Activated naive CD4-positive, alpha-beta T cell (primary cell): ENCODE measurements around the gene GRB14.
"Not testable (repeated sequence)": the region's sequence is repeated elsewhere in the genome, so short reads cannot be mapped to it uniquely, and the experiment has no call there.

Experiments
- DNase-seq, 4 experiments: peaks; one replicate each; lab custom pipeline; 2025; lab: John Stamatoyannopoulos, UW

The GRB14 gene

GRCh38 chr2:164495491-164496223 is 125.6 kb downstream of the GRB14 start:
- no peak for DNase-seq

GRCh38 chr2:164485541-164485940 is 135.7 kb downstream of the GRB14 start:
- no peak for DNase-seq

DNA sequence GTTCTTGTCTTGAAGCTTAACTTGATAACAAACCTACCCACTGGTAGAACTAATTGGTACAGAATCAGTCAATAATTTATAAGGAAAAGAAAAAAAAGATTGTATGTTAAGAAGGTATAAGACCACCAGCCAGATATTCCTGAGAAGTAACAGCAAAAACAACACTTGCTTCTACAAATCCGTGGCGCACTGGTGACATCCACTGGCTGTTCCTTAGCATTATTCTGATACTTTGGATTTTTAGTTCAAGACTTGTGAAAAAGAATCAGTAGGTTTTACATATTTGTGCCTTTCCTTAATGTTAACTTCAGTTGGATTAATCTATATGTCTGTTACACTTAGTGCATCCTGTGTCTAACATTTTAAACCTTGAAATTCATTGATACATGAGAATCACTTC is 141.8 kb downstream of the GRB14 start:
- DNase-seq, result no peak

DNA sequence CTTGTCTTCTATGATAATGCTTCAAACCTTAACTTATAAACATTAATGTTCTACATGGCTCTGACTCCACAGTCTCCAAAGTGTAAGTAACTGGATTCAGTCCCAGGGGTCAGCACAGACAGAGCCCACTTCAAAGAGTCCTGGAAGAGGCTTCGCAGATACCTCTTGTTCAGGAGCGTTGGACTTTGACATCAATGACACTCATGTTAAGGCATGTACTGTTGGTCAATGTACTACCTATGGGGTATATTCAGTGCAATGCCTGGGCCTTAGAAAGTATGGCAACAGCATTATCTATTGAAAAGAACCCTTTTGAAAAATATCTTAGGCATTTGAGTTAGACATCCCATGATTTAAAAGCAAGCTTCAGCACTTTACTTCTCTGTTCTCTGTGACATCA is 143.1 kb downstream of the GRB14 start:
- no peak for DNase-seq

GRCh38 chr2:164474873-164475272 is 146.4 kb downstream of the GRB14 start:
- DNase-seq, result no peak

- no peak for DNase-seq
Observed at GRCh38 chr2:164473021-164473420, 148.3 kb downstream of the GRB14 start.

GRCh38 chr2:164465047-164465446 is 156.2 kb downstream of the GRB14 start:
- not testable (repeated sequence) for DNase-seq

- no peak for DNase-seq
Observed at GRCh38 chr2:164464376-164464775, 156.9 kb downstream of the GRB14 start.

- no peak for DNase-seq
Observed at GRCh38 chr2:164458792-164459191, 162.5 kb downstream of the GRB14 start.

GRCh38 chr2:164457271-164457670 is 164.0 kb downstream of the GRB14 start:
- no peak for DNase-seq

DNA sequence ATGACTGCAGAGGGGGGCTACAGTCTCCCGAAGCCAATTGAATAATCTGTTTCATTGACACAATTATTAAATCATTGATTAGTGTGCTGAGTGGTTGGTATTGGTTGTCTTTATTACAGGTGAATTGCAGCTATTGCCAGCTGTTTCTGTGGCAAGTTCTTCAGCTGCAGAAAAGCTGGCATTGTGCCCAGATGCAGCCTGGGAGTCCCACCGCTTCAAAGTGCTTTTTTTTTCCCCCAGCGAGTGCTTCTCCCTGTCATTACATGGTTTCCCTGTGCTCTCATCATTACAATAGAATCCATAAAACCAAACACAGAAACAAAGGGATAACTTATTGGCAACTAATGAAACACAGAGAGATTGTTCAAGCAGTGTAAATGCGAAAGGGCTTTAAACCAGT is 164.7 kb downstream of the GRB14 start:
- no peak for DNase-seq

DNA sequence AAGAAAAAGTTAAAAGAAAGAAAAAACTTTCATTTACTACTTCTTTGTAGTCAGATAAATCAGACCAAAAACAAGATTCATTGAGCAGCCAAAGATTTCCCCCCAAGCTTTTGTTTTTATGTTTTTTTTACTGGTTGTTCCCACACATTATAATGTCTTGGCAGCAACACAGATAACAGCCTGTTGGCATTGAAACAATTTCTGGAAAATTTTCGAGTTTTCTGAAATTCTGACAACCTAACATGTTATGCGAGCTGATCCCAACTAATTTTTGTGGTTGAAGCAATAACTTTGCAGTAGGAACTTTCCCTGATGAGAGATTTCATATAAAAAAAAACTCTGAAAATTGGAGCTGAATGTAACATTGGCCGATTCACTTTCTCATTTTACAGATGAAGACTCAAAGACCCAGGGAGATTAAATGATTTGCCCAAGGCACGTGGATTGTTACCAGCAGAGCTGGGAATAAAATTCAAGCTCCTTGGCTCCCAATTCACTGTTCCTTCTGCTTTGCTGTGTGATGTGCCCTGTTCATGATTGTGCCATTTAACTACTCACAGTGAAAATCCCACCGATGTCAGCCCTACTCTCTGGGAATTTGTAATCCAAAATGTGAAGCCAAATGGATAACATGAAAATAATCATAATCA is 167.5 kb downstream of the GRB14 start:
- DNase-seq, result no peak

DNA sequence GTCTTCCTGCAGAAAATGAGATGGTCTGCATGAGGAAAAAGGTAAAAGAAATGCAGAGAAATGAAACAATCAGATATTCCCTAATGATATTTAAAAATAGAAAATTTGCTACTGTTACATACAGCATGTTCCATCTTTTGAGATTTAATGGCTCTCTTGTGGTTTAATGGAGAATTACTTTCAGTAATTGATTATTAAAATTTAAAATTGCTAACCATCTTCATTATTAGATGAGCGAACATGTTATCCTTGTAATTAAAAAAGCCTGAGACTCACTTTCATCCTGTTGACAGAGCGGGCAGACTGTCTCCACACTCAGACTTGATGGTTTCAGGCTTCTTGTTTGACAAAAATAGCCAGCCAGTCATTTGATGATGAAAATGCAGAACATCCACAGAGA is 171.0 kb downstream of the GRB14 start:
- no peak for DNase-seq

- DNase-seq, result no peak
Observed at GRCh38 chr2:164449706-164450105, 171.6 kb downstream of the GRB14 start.

DNA sequence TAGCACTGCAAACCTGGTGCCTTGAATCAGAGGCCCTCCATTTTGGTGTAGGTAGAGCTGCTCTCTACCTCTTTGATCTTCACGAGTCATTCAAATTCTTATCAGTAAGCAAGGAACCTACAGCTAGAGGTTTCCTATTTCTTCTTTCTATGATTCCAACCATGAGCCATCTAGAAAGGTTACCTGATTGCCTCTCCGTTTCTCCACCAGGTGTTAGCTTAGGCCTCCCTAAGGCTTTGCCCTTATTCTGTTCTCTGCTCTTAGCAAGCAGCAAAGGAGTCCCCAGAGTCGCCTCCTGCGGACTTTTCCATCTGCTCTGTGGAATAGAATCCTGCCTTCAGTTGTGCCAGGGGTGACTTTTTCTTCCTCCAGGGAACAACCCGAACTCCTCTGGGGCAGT is 173.6 kb downstream of the GRB14 start:
- no peak for DNase-seq
